Endothelial cell (in vitro differentiated cells): ENCODE results near the gene IFNG-AS1. TPM values are rescaled to one million over a fixed set of nuclear protein-coding genes. Genes with fewer than 3 reads are reported as not detected.
A peak's percentile ranks its signal among the peaks of the same experiment; 100 is the strongest.

ENCODE experiments used
- DNase-seq: peaks from one replicate; pipeline ENCODE4 v3.0.0; 2021; ENCODE audit warnings: low spot score
- H3K27ac Mint-ChIP-seq: one replicate; pipeline ENCODE4 v1.8.0; 2021; ENCODE audit warnings: mixed read lengths, inconsistent platforms; ENCODE audit not compliant: unreplicated experiment
- H3K27me3 Mint-ChIP-seq: one replicate; pipeline ENCODE4 v1.8.0; 2021; ENCODE audit warnings: mild to moderate bottlenecking, moderate library complexity, mixed read lengths, inconsistent platforms; ENCODE audit not compliant: unreplicated experiment
- H3K36me3 Mint-ChIP-seq: one replicate; pipeline ENCODE4 v1.8.0; 2021; ENCODE audit warnings: mild to moderate bottlenecking, low read depth, mixed read lengths, inconsistent platforms; ENCODE audit not compliant: unreplicated experiment
- H3K4me1 Mint-ChIP-seq: one replicate; pipeline ENCODE4 v1.8.0; 2021; ENCODE audit warnings: mild to moderate bottlenecking, mixed read lengths, inconsistent platforms; ENCODE audit not compliant: unreplicated experiment
- H3K4me3 Mint-ChIP-seq: one replicate; pipeline ENCODE4 v1.8.0; 2021; ENCODE audit warnings: mild to moderate bottlenecking, mixed read lengths, inconsistent platforms; ENCODE audit not compliant: unreplicated experiment
- H3K9me3 Mint-ChIP-seq: one replicate; pipeline ENCODE4 v1.8.0; 2021; ENCODE audit warnings: mixed read lengths, inconsistent platforms; ENCODE audit not compliant: unreplicated experiment
- total RNA-seq: library from RNA; stranded (reverse); fragmentation: NEBNext Ultra II Directional; extraction: Animal tissue kit (Norgen Biotek cat#: 25700); gene quantifications from one replicate; pipeline ENCODE4 v1.2.1, GENCODE V29; 2021; ENCODE audit not compliant: unreplicated experiment
- TF ChIP-seq, protein P1 (sequence below): fragments of 200-600 bp; sonication (generic); IDR thresholded peaks from one replicate; pipeline ENCODE4 v1.5.0; 2021; ENCODE audit warnings: antibody characterized with exemption; ENCODE audit not compliant: unreplicated experiment

The IFNG-AS1 gene
- total RNA-seq, 1 donor from 2014 or later: not detected

DNA sequence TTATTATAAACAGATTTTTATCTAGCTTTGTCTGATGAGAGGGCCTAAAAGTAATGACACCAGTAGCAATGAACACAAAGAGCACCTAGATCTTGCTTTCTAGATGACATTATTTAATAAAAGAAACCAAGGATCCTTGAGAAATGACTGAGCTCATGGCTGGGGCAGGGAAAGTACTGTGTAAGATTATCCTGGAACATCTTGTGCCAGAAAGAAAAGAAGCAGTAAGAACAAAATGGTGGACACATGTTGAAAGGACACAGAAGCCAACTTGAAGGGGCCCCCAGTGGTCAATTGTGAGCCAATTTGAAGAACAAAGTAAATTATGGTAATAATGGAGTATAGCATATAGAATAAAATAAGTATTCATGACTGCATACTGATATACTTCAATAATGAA is 10.0 kb downstream of the IFNG-AS1 start:
- no peaks in the 10 kb centered on the region for H3K27me3 Mint-ChIP-seq
- H3K4me1 Mint-ChIP-seq: peaks cover 6% of the 10 kb centered on the region
- no peaks in the 10 kb centered on the region for H3K9me3 Mint-ChIP-seq
- peaks cover under 1% of the 10 kb centered on the region for H3K36me3 Mint-ChIP-seq
- no peak overlapping the region for H3K4me3 Mint-ChIP-seq
- H3K27ac Mint-ChIP-seq: no peak overlapping the region
- TF ChIP-seq, protein P1, sequence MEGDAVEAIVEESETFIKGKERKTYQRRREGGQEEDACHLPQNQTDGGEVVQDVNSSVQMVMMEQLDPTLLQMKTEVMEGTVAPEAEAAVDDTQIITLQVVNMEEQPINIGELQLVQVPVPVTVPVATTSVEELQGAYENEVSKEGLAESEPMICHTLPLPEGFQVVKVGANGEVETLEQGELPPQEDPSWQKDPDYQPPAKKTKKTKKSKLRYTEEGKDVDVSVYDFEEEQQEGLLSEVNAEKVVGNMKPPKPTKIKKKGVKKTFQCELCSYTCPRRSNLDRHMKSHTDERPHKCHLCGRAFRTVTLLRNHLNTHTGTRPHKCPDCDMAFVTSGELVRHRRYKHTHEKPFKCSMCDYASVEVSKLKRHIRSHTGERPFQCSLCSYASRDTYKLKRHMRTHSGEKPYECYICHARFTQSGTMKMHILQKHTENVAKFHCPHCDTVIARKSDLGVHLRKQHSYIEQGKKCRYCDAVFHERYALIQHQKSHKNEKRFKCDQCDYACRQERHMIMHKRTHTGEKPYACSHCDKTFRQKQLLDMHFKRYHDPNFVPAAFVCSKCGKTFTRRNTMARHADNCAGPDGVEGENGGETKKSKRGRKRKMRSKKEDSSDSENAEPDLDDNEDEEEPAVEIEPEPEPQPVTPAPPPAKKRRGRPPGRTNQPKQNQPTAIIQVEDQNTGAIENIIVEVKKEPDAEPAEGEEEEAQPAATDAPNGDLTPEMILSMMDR: no peak
- no peak for DNase-seq

DNA sequence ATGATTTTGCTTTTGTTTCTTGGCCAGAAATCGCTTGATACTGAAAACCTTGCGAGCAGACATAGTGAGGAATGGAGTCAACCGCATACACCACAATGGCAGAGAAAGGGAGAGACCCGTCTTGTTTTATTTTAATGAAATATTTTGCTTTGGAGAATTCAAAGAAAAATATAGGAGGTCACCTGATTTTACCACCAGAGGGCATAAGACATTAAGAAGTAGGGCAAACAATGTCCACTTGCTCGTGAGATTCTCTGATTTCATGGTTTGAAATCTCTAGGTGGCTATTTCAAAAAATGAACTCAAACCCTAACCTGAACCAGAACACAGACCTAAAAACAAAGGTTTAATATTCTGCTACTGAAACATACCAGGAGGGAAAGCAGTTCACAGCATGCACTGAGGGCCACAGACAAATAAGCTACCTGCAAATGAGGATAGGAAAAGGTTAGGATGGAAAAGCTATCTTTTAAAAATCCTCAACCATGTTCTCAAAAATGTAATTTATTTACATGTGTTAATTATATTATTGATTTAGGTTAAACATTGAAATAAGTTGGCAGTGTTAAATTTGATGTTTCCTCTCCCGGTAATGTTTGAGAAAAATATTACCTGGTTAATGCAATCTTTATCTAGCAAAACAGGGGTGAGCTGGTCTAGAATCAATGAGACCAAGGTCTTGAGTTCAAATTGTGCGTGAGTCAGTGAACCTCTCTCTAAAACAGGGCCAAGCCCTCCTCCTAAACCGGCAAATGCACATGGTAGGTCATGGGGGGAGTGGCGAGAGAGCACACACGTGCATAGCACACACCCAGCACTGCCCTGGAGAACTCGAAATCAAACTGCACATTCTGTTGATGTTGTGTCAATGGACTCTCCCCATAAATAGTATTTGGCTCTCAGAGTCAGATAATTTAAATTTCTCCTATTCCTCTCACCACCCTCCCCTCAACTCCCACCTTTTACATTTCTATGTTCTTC is 12.5 kb downstream of the IFNG-AS1 start:
- Mint-ChIP-seq H3K4me1 (peaks cover 16% of the 10 kb centered on the region), H3K9me3 (no peaks in the 10 kb centered on the region), H3K4me3 (no peak overlapping the region), H3K27me3 (no peaks in the 10 kb centered on the region), H3K27ac (no peak overlapping the region), H3K36me3 (peaks cover 6% of the 10 kb centered on the region)
- DNase-seq: no peak
- TF ChIP-seq, protein P1: peak; percentile 72

DNA sequence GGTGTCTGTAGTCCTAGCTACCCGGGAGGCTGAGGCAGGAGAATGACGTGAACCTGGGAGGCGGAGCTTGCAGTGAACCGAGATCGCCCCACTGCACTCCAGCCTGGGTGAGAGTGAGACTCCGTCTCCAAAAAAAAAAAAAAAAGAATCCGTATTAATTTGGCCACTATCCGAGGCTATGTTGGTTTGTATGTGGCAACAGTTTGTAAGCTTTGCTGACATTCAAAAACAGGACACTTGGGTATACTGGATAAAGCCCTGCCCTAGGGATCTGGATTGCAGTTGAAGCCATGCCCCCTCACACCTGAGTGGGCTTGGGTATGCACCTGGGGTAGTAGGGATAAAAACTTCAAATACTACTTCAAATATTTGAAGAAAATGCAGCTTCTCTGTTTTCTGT is 14.5 kb downstream of the IFNG-AS1 start:
- Mint-ChIP-seq H3K27me3 (peaks cover 2% of the 10 kb centered on the region), H3K4me1 (peaks cover 16% of the 10 kb centered on the region), H3K4me3 (no peak overlapping the region), H3K27ac (no peak overlapping the region), H3K9me3 (no peaks in the 10 kb centered on the region), H3K36me3 (peaks cover 6% of the 10 kb centered on the region)
- TF ChIP-seq, protein P1: no peak
- DNase-seq: no peak

DNA sequence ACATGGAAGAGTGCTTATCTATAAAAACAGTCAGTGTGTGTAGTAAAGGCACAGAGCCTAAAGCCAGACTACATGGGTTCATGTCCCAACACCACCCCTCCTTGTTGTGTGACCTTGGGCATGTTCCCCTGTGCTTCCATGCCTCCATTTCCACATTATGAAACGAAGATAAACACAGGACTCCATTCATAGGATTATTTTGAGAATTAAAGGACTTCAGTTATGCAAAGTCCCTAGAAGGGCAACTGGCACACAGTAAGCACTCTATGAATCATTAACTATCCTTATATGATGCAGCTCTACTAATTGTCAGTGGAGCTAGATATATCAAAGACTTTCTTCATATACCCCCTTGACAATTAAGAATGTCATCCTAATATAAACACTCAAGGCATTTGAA is 17.8 kb downstream of the IFNG-AS1 start:
- no peak overlapping the region for H3K4me3 Mint-ChIP-seq
- H3K4me1 Mint-ChIP-seq: peaks cover 30% of the 10 kb centered on the region
- TF ChIP-seq, protein P1: no peak
- DNase-seq: no peak
- H3K27me3 Mint-ChIP-seq: peaks cover 2% of the 10 kb centered on the region
- H3K9me3 Mint-ChIP-seq: no peaks in the 10 kb centered on the region
- H3K36me3 Mint-ChIP-seq: peaks cover 6% of the 10 kb centered on the region
- no peak overlapping the region for H3K27ac Mint-ChIP-seq

DNA sequence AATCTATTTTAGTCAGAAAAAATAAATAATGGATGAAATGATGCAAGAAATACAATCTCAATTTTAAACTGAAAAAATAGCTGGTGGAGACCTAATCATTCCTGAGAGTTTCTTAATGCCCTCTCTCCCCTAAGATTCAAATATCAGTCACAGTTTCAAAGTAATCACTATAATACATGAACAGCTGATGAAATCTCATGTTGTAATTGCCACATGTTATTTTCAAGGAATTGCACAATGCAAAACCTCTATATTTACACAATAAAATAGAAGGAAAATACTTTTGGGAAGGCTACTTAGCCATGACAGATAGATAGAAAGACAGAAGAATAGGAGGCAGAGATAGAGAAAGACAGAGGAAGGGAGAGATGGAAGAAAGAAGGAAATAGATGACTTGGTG is 18.2 kb downstream of the IFNG-AS1 start:
- H3K36me3 Mint-ChIP-seq: peaks cover 6% of the 10 kb centered on the region
- no peak overlapping the region for H3K4me3 Mint-ChIP-seq
- peaks cover 34% of the 10 kb centered on the region for H3K4me1 Mint-ChIP-seq
- no peaks in the 10 kb centered on the region for H3K9me3 Mint-ChIP-seq
- no peak for DNase-seq
- H3K27me3 Mint-ChIP-seq: peaks cover 2% of the 10 kb centered on the region
- TF ChIP-seq, protein P1: no peak
- no peak overlapping the region for H3K27ac Mint-ChIP-seq
